ENCODE measurements around the gene TTBK1. TPM values are rescaled to one million over a fixed set of nuclear protein-coding genes. Genes with fewer than 3 reads are reported as not detected.

The TTBK1 gene
- total RNA-seq, 6 donors from 2014 or later, result 0.06 to 0.20 (median 0.11) TPM; not detected in 2

- Histone ChIP-seq H3K9me3 (no peaks in the 10 kb centered on the region), H3K27me3 (peaks cover 0 to 6% (median 2%) of the 10 kb centered on the region in 4 donors), H3K4me3 (no peak overlapping the region), H3K27ac (no peak overlapping the region), H3K4me1 (peaks cover 0 to 3% (median 0%) of the 10 kb centered on the region in 4 donors), H3K36me3 (no peaks in the 10 kb centered on the region)
- ATAC-seq (ENCODE audit: low FRiP score in 2 of 2) (no peak), DNase-seq (no peak)
- TF ChIP-seq POLR2A (IDR thresholded peaks at IDR 0.05) (no peak), EP300 (IDR thresholded peaks at IDR 0.05) (no peak), POLR2AphosphoS5 (IDR thresholded peaks at IDR 0.05) (no peak)
- TF ChIP-seq, protein P1, sequence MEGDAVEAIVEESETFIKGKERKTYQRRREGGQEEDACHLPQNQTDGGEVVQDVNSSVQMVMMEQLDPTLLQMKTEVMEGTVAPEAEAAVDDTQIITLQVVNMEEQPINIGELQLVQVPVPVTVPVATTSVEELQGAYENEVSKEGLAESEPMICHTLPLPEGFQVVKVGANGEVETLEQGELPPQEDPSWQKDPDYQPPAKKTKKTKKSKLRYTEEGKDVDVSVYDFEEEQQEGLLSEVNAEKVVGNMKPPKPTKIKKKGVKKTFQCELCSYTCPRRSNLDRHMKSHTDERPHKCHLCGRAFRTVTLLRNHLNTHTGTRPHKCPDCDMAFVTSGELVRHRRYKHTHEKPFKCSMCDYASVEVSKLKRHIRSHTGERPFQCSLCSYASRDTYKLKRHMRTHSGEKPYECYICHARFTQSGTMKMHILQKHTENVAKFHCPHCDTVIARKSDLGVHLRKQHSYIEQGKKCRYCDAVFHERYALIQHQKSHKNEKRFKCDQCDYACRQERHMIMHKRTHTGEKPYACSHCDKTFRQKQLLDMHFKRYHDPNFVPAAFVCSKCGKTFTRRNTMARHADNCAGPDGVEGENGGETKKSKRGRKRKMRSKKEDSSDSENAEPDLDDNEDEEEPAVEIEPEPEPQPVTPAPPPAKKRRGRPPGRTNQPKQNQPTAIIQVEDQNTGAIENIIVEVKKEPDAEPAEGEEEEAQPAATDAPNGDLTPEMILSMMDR (IDR thresholded peaks at IDR 0.05), result no peak
- 72 to 79% methylated on average over 3 of the region's 3 CpGs for WGBS, 2 donors
Observed at GRCh38 chr6:43290339-43290904, 47.1 kb downstream of the TTBK1 start.

- 81 to 83% methylated on average over 6 of the region's 6 CpGs for WGBS, 2 donors
- H3K27me3 ChIP-seq, result peaks cover 0 to under 1% (median 0%) of the 10 kb centered on the region in 4 donors
- no peaks in the 10 kb centered on the region for H3K9me3 ChIP-seq
- ATAC-seq (ENCODE audit: low FRiP score in 2 of 2) (no peak), DNase-seq (no peak)
- no peak overlapping the region for H3K27ac ChIP-seq
- H3K36me3 ChIP-seq, result no peaks in the 10 kb centered on the region
- H3K4me3 ChIP-seq, result no peak overlapping the region
- H3K4me1 ChIP-seq, result no peaks in the 10 kb centered on the region
- TF ChIP-seq EP300 (IDR thresholded peaks at IDR 0.05) (no peak), POLR2A (IDR thresholded peaks at IDR 0.05) (no peak), POLR2AphosphoS5 (IDR thresholded peaks at IDR 0.05) (no peak)
- TF ChIP-seq, protein P1 (IDR thresholded peaks at IDR 0.05), result no peak
Observed at GRCh38 chr6:43290905-43291355, 47.6 kb downstream of the TTBK1 start.

DNA sequence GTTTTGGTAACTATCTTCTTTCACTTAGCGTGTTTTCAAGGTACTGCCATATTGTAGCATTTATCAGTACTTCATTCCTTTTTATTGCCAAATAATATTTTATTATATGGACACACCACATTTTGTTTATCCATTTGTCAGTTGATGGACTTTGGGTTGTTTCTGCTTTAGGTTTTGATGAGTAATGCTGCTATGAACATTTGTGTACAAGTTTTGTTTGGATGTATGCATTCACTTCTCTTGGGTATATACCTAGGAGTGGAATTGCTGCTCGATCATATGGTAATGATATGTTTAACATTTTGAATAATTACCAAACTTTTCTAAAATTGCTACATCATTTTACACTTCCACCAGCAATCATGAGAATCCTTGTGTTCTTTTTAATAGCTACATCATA is 48.4 kb downstream of the TTBK1 start:
- ATAC-seq (ENCODE audit: low FRiP score in 2 of 2), result no peak
- no peaks in the 10 kb centered on the region for H3K36me3 ChIP-seq
- TF ChIP-seq EP300 (IDR thresholded peaks at IDR 0.05) (no peak), POLR2AphosphoS5 (IDR thresholded peaks at IDR 0.05) (no peak), POLR2A (IDR thresholded peaks at IDR 0.05) (no peak)
- TF ChIP-seq, protein P1 (IDR thresholded peaks at IDR 0.05), result no peak
- H3K27me3 ChIP-seq, result no peaks in the 10 kb centered on the region
- no peak overlapping the region for H3K4me3 ChIP-seq
- no peak overlapping the region for H3K27ac ChIP-seq
- WGBS, 2 donors, result 88 to 89% methylated on average over 2 of the region's 2 CpGs
- H3K4me1 ChIP-seq, result no peaks in the 10 kb centered on the region
- no peaks in the 10 kb centered on the region for H3K9me3 ChIP-seq
- DNase-seq, result no peak

GRCh38 chr6:43292341-43292740 is 49.1 kb downstream of the TTBK1 start:
- Histone ChIP-seq H3K27ac (no peak overlapping the region), H3K4me1 (no peaks in the 10 kb centered on the region), H3K9me3 (no peaks in the 10 kb centered on the region), H3K27me3 (no peaks in the 10 kb centered on the region), H3K4me3 (no peak overlapping the region), H3K36me3 (no peaks in the 10 kb centered on the region)
- no peak for ATAC-seq (ENCODE audit: low FRiP score in 2 of 2)
- no peak for DNase-seq
- TF ChIP-seq, protein P1 (IDR thresholded peaks at IDR 0.05), result no peak
- TF ChIP-seq POLR2AphosphoS5 (IDR thresholded peaks at IDR 0.05) (no peak), POLR2A (IDR thresholded peaks at IDR 0.05) (no peak), EP300 (IDR thresholded peaks at IDR 0.05) (no peak)
- WGBS, 2 donors, result 82 to 90% methylated on average over 6 of the region's 6 CpGs

GRCh38 chr6:43292763-43293318 is 49.6 kb downstream of the TTBK1 start:
- TF ChIP-seq POLR2A (IDR thresholded peaks at IDR 0.05) (no peak), EP300 (IDR thresholded peaks at IDR 0.05) (no peak), POLR2AphosphoS5 (IDR thresholded peaks at IDR 0.05) (no peak)
- TF ChIP-seq, protein P1 (IDR thresholded peaks at IDR 0.05), result no peak
- H3K36me3 ChIP-seq, result no peaks in the 10 kb centered on the region
- ATAC-seq (ENCODE audit: low FRiP score in 2 of 2) (no peak), DNase-seq (no peak)
- 74 to 75% methylated on average over 5 of the region's 5 CpGs for WGBS, 2 donors
- H3K4me3 ChIP-seq, result no peak overlapping the region
- H3K27ac ChIP-seq, result no peak overlapping the region
- H3K27me3 ChIP-seq, result no peaks in the 10 kb centered on the region
- no peaks in the 10 kb centered on the region for H3K9me3 ChIP-seq
- no peaks in the 10 kb centered on the region for H3K4me1 ChIP-seq

Measured in upper lobe of left lung (tissue), 6 donors.